Measurements from ENCODE around the gene CCDC6.
"Not testable (repeated sequence)": the region's sequence is repeated elsewhere in the genome, so short reads cannot be mapped to it uniquely, and the experiment has no call there.

CCDC6 gene

GRCh38 chr10:59945590-59945989 lies 39.2 kb upstream of the CCDC6 start:
- no peak for TF ChIP-seq CTCF (IDR thresholded peaks at IDR 0.05)
- Histone ChIP-seq H3K27ac (no peak overlapping the region), H3K4me1 (ENCODE audit: control insufficient read depth in 1 of 2, insufficient read depth in 1 of 2, low read depth in 1 of 2, low read length in 1 of 2) (no peaks in the 10 kb centered on the region), H3K9me3 (no peaks in the 10 kb centered on the region), H3K36me3 (no peaks in the 10 kb centered on the region), H3K27me3 (no peaks in the 10 kb centered on the region), H3K4me3 (ENCODE audit: low read depth in 1 of 2, low read length in 1 of 2) (no peak overlapping the region)

GRCh38 chr10:59944339-59944935 lies 38.1 kb upstream of the CCDC6 start:
- Histone ChIP-seq H3K27ac (no peak overlapping the region), H3K27me3 (no peaks in the 10 kb centered on the region)
- TF ChIP-seq CTCF (IDR thresholded peaks at IDR 0.05): no peak

GRCh38 chr10:59942556-59942955 lies 36.2 kb upstream of the CCDC6 start:
- H3K4me3 ChIP-seq (ENCODE audit: low read depth in 1 of 2, low read length in 1 of 2): no peak overlapping the region
- TF ChIP-seq CTCF (IDR thresholded peaks at IDR 0.05): no peak

More at GRCh38 chr10:59944339-59944935, 38.1 kb upstream of the CCDC6 start:
- no peaks in the 10 kb centered on the region for H3K9me3 ChIP-seq
- no peaks in the 10 kb centered on the region for H3K4me1 ChIP-seq (ENCODE audit: control insufficient read depth in 1 of 2, insufficient read depth in 1 of 2, low read depth in 1 of 2, low read length in 1 of 2)
- H3K4me3 ChIP-seq (ENCODE audit: low read depth in 1 of 2, low read length in 1 of 2): no peak overlapping the region
- no peaks in the 10 kb centered on the region for H3K36me3 ChIP-seq

GRCh38 chr10:59937720-59938119 lies 31.4 kb upstream of the CCDC6 start:
- Histone ChIP-seq H3K9me3 (no peaks in the 10 kb centered on the region), H3K36me3 (no peaks in the 10 kb centered on the region), H3K27ac (no peak overlapping the region), H3K4me1 (ENCODE audit: control insufficient read depth in 1 of 2, insufficient read depth in 1 of 2, low read depth in 1 of 2, low read length in 1 of 2) (peaks cover 0 to 13% of the 10 kb centered on the region in 2 experiments), H3K27me3 (no peaks in the 10 kb centered on the region), H3K4me3 (ENCODE audit: low read depth in 1 of 2, low read length in 1 of 2) (no peak overlapping the region)
- TF ChIP-seq CTCF (IDR thresholded peaks at IDR 0.05): no peak

More at GRCh38 chr10:59942556-59942955, 36.2 kb upstream of the CCDC6 start:
- Histone ChIP-seq H3K4me1 (ENCODE audit: control insufficient read depth in 1 of 2, insufficient read depth in 1 of 2, low read depth in 1 of 2, low read length in 1 of 2) (no peaks in the 10 kb centered on the region), H3K9me3 (no peaks in the 10 kb centered on the region), H3K27ac (no peak overlapping the region), H3K36me3 (no peaks in the 10 kb centered on the region), H3K27me3 (no peaks in the 10 kb centered on the region)

DNA sequence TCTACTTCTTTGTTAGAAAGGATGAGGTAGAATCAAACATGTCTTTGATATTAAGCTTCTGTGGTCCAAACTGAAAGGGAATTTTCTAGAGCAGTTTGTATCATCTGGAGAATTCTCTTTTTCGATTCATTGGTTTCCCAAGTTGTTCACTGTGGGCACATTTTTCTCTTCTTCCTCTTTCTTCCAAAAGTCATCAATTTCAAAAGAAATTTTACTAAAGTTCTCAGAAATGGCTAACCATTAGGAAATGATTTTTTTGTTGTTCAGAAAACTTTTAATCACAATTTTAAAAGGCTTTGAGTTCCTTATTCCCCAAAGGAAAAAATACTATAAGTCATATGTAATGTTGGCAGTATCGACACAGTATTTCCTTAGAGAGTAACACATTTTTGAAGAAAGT lies 28.3 kb upstream of the CCDC6 start:
- Histone ChIP-seq H3K4me3 (ENCODE audit: low read depth in 1 of 2, low read length in 1 of 2) (no peak overlapping the region), H3K9me3 (no peaks in the 10 kb centered on the region), H3K4me1 (ENCODE audit: control insufficient read depth in 1 of 2, insufficient read depth in 1 of 2, low read depth in 1 of 2, low read length in 1 of 2) (peaks cover 0 to 13% of the 10 kb centered on the region in 2 experiments), H3K36me3 (no peaks in the 10 kb centered on the region), H3K27me3 (no peaks in the 10 kb centered on the region), H3K27ac (no peak overlapping the region)
- TF ChIP-seq CTCF (IDR thresholded peaks at IDR 0.05): no peak

DNA sequence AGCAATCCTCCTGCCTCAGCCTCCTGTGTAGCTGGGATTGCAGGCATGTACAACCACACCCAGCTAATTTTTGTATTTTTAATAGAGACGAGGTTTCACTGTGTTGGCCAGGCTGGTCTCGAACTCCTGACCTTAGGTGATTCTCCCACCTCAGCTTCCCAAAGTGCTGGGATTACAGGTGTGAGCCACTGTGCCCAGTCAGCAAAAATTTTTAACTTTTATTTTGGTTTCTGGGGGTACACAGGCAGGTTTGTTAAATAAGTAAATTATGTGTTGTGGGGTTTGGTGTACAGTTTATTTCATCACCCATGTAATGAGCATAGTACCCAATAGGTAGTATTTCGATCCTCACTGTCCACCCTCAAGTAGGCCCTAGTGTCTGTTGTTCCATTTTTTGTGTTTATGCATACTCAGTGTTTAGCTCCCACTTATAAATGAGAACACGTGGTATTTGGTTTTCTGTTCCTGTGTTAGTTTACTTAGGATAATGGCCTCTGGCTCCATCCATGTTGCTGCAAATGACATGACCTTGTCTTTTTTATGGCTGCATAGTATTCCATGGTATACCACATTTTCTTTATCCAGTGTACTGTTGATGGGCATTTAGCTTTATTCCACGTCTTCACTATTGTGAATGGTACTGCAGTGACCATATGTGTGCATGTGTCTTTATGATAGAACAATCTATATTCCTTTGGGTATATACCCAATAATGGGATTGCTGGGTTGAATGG lies 24.6 kb upstream of the CCDC6 start:
- not testable (repeated sequence) for H3K9me3 ChIP-seq; H3K36me3 ChIP-seq; H3K27me3 ChIP-seq; H3K4me3 ChIP-seq (ENCODE audit: low read depth in 1 of 2, low read length in 1 of 2); H3K27ac ChIP-seq
- peaks cover 0 to 13% of the 10 kb centered on the region in 2 experiments for H3K4me1 ChIP-seq (ENCODE audit: control insufficient read depth in 1 of 2, insufficient read depth in 1 of 2, low read depth in 1 of 2, low read length in 1 of 2)

Measured in neutrophil (primary cell).